Measurements from ENCODE around the gene PIK3CB.

- TF ChIP-seq CTCF (IDR thresholded peaks at IDR 0.05) (no peak), ZFX (IDR thresholded peaks at IDR 0.05; ENCODE audit: borderline replicate concordance) (no peak)
These were observed 224.8 kb downstream of the PIK3CB start for GRCh38 chr3:138609898-138610266.

All from 22Rv1 (cell line).